Activated CD8-positive, alpha-beta memory T cell treated with anti-CD3 and anti-CD28 coated beads, Interleukin-2, amount 10 ng/mL, durations not matched to agents 7 days and 5 days (primary cell): ENCODE results near the gene OLIG2. TPM values are rescaled to one million over a fixed set of nuclear protein-coding genes. Genes with fewer than 3 reads are reported as not detected.

ENCODE experiments used
- ATAC-seq: fragments of 150-1000 bp; cut with Tn5 transposase; one replicate; pipeline ENCODE4 v1.10.0; 2021; ENCODE audit warnings: moderate library complexity
- CTCF ChIA-PET: fragments of 350-600 bp; sonication (Branson Sonifier 250); formaldehyde crosslinking; loops from one replicate; lab custom pipeline; 2021; ENCODE audit warnings: antibody characterized with exemption; lab: Charles Lee
- DNase-seq: peaks from one replicate; pipeline ENCODE4 v3.0.0-alpha.2; 2020
- H3K27ac Mint-ChIP-seq: one replicate; pipeline ENCODE4 v1.8.0; 2021; ENCODE audit warnings: mild to moderate bottlenecking, mixed read lengths
- H3K27me3 Mint-ChIP-seq: one replicate; pipeline ENCODE4 v1.8.0; 2021; ENCODE audit warnings: mixed read lengths
- H3K36me3 Mint-ChIP-seq: one replicate; pipeline ENCODE4 v1.8.0; 2021; ENCODE audit warnings: mild to moderate bottlenecking, mixed read lengths
- H3K4me1 Mint-ChIP-seq: one replicate; pipeline ENCODE4 v1.8.0; 2021; ENCODE audit warnings: mixed read lengths
- H3K4me3 Mint-ChIP-seq: one replicate; pipeline ENCODE4 v1.8.0; 2021; ENCODE audit warnings: mild to moderate bottlenecking, moderate library complexity, mixed read lengths
- H3K9me3 Mint-ChIP-seq: one replicate; pipeline ENCODE4 v1.8.0; 2022; ENCODE audit warnings: low read depth, mixed read lengths
- total RNA-seq, 2 experiments: library from RNA; stranded (reverse); gene quantifications; one replicate each; pipeline ENCODE4 v1.2.3, GENCODE V29; 2021

Gene OLIG2
- total RNA-seq, 2 experiments from 2014 or later, result not detected

DNA sequence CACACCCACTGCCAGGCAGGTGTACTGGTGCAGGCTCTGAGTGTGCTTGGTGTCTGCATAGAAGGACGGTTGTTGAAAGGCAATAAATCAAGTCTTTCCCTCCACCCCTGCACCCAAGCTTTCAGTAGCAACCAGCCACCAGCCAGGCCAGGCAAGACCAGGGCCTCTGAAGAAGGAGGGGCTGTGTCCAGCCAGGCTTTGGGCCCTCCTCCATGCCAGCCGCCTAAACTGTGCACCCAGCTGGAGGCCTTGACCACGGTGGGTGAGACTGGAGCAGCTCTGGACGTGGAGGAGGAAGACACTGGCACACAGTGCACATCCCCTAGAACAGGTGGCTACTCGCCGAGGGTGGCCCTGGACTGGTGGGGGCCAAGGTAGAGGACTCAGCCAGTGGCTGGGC lies 4.9 kb downstream of the OLIG2 start:
- Mint-ChIP-seq H3K36me3 (peaks cover 1% of the 10 kb centered on the region), H3K9me3 (no peaks in the 10 kb centered on the region), H3K4me3 (no peak overlapping the region), H3K4me1 (peaks cover 13% of the 10 kb centered on the region), H3K27ac (no peak overlapping the region), H3K27me3 (peaks cover 71% of the 10 kb centered on the region)
- DNase-seq (no peak), ATAC-seq (no peak)
- CTCF ChIA-PET, result interaction anchor here (1.4 kb wide), 1 partner anchor 9 kb away, joined by 4 read pairs; no protein-coding TSS in a partner anchor

DNA sequence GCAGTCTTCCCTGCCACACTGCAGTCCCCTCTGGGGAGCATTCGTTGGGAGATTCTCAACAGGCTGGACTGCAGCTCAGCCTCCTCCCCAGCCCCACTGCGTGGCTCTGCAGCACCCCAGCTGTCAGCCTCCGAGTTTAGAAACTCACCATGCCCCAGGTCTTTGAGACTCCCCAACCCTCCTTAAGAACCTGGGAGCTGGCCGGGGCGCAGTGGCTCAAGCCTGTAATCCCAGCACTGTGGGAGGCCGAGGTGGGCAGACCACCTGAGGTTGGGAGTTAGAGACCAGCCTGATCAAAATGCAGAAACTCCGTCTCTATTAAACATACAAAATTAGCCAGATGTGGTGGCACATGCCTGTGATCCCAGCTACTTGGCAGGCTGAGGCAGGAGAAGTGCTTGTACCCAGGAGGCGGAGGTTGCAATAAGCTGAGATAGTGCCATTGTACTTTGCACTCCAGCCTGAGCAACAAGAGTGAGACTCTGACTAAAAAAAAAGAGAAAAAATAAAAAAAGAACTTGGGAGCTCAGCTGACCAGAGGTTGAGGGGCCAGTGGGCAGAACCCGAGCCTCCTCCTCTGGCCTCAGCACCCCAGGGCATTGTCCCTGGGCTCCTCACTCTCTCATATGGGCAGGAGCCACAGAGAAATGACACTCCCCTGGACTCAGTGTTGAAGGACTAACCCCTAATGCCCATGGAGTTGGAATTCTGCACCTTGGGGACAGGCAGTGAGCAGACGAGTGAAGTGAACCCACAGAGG lies 5.6 kb downstream of the OLIG2 start:
- ATAC-seq (no peak), DNase-seq (no peak)
- H3K9me3 Mint-ChIP-seq, result no peaks in the 10 kb centered on the region
- peaks cover 1% of the 10 kb centered on the region for H3K36me3 Mint-ChIP-seq
- CTCF ChIA-PET, result no interaction called here
- H3K27ac Mint-ChIP-seq, result no peak overlapping the region
- peaks cover 64% of the 10 kb centered on the region for H3K27me3 Mint-ChIP-seq
- peaks cover 11% of the 10 kb centered on the region for H3K4me1 Mint-ChIP-seq
- no peak overlapping the region for H3K4me3 Mint-ChIP-seq

DNA sequence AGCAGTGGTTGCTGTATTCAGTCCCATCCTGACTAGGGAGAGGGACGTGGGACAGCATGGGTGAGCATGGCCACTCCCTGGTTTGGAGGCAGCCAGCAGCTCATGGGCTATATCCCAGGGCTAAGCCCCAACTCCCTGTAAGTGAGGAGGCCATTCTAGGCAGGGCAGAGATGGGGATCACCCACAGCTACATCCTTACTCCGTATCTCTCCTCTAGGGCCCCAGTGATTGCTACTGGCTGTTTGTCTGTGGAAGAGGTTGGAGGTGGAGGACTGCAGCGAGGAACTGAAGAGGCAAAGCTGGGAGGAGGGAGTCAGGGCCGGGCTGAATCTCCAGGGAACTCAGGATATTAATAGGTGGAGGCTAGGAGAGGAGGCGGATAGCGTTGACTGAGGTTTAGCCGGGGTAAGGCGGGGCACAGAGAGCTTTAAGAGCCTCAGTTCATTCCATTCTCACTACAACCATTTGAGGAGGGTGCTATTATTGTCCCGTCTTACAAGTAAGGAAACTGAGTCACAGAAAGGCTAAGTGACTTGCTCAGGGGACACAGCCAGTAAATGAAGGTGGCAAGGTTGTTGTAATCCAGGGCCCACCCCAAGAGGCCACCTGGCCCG lies 6.8 kb downstream of the OLIG2 start:
- Mint-ChIP-seq H3K4me3 (no peak overlapping the region), H3K27ac (no peak overlapping the region)
- CTCF ChIA-PET, result no interaction called here

DNA sequence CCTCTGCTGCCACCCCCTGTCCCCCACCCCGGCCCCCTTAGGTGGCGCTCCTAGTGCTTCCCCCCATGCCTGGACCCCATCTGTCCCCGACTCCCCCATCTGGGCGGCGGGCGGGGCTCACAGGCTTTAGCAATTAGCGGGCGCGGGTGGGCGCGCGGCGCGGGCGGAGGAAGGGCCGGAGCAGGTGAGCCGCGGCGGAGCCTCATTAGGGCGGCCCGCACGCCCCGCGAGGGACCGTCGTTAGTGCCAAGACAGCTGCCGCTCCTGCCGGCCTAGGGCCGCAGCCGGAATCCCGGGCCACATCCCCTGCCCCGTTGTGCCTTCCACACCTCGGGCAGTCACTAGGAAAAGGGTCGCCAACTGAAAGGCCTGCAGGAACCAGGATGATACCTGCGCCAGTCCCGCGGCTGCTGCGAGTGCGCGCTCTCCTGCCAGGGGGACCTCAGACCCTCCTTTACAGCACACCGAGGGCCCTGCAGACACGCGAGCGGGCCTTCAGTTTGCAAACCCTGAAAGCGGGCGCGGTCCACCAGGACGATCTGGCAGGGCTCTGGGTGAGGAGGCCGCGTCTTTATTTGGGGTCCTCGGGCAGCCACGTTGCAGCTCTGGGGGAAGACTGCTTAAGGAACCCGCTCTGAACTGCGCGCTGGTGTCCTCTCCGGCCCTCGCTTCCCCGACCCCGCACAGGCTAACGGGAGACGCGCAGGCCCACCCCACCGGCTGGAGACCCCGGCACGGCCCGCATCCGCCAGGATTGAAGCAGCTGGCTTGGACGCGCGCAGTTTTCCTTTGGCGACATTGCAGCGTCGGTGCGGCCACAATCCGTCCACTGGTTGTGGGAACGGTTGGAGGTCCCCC lies 7.6 kb downstream of the OLIG2 start:
- DNase-seq (no peak), ATAC-seq (no peak)
- peaks cover 53% of the 10 kb centered on the region for H3K27me3 Mint-ChIP-seq
- peaks cover 1% of the 10 kb centered on the region for H3K36me3 Mint-ChIP-seq
- no peak overlapping the region for H3K4me3 Mint-ChIP-seq
- H3K27ac Mint-ChIP-seq, result no peak overlapping the region
- H3K4me1 Mint-ChIP-seq, result peaks cover 20% of the 10 kb centered on the region
- no peaks in the 10 kb centered on the region for H3K9me3 Mint-ChIP-seq
- CTCF ChIA-PET, result no interaction called here

More for the DNA sequence above, 6.8 kb downstream of the OLIG2 start:
- DNase-seq (no peak), ATAC-seq (no peak)
- Mint-ChIP-seq H3K27me3 (peaks cover 55% of the 10 kb centered on the region), H3K36me3 (peaks cover 1% of the 10 kb centered on the region), H3K9me3 (no peaks in the 10 kb centered on the region), H3K4me1 (peaks cover 22% of the 10 kb centered on the region)

DNA sequence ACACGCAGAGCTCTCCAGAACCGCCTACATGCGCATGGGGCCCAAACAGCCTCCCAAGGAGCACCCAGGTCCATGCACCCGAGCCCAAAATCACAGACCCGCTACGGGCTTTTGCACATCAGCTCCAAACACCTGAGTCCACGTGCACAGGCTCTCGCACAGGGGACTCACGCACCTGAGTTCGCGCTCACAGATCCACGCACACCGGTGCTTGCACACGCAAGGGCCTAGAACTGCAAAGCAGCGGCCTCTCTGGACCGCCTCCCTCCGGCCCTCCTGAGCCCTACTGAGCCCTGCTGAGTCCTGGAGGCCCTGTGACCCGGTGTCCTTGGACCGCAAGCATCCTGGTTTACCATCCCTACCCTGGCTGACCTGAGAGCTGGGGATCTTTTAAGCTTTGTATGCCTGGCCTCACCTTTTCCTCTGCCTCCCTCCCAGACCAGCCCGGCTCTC lies 8.3 kb downstream of the OLIG2 start:
- H3K27me3 Mint-ChIP-seq, result peaks cover 50% of the 10 kb centered on the region
- no peaks in the 10 kb centered on the region for H3K9me3 Mint-ChIP-seq
- H3K36me3 Mint-ChIP-seq, result no peaks in the 10 kb centered on the region
- DNase-seq (no peak), ATAC-seq (no peak)
- H3K27ac Mint-ChIP-seq, result no peak overlapping the region
- CTCF ChIA-PET, result no interaction called here
- H3K4me1 Mint-ChIP-seq, result peaks cover 17% of the 10 kb centered on the region
- no peak overlapping the region for H3K4me3 Mint-ChIP-seq

DNA sequence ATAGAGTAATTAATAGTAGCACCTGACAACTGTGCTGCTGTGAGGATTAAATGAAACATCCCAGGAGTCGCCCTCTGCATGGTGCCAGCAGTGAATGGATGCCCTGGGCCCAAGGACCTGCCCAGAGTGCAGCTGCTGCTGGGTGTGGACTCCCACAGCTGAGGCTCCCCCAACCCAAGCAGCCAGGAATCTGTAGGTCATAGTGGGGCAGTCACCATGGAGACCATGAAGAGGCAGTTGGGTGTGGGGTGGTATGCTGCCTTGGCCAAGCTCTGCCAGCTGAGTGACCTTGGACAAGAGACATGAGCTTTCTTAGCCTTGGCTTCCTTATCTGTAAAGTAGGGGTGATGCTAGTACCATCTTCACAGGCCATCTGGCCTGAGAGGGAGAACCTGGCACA lies 9.4 kb downstream of the OLIG2 start:
- Mint-ChIP-seq H3K27me3 (peaks cover 42% of the 10 kb centered on the region), H3K27ac (no peak overlapping the region), H3K9me3 (no peaks in the 10 kb centered on the region), H3K36me3 (no peaks in the 10 kb centered on the region), H3K4me1 (peaks cover 16% of the 10 kb centered on the region), H3K4me3 (no peak overlapping the region)
- ATAC-seq (no peak), DNase-seq (no peak)
- CTCF ChIA-PET, result no interaction called here

DNA sequence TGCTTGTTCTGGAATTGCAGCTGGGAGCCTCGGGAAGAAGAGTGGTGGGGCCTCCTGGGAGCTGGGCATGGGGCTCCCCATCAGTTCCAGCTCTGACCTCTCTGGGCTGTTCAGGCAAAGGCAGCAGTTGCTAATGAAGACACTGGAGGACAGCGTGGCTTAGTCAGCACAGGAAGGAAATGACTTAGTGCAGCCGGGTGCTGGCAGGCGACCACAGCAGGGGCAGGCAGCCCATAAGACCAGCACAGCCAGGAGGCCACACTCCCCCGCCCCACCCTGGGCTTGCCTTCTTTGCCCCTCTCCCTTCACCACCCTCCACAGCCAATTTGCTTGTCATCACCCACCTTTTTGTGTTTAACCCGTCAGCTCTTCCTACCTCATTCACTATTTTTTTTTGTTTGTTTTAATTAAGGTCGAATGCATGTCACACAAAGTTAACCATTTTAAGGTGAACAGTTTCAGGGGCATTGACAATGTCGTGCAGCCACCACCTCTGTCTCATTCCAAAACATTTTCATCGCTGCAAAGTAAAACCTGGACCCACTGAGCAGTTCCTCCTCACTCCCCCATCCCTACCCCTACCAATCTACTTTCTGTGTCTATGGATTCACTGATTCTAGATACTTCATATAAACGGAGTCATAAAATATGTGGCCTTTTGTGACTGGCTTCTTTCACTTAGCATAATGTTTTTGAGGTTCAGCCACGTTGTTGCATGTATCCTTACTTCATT lies 10.9 kb downstream of the OLIG2 start:
- CTCF ChIA-PET, result interaction anchor here (1.1 kb wide), 1 partner anchor 96 kb away, joined by 4 read pairs; no protein-coding TSS in a partner anchor
- H3K4me3 Mint-ChIP-seq, result no peak overlapping the region

DNA sequence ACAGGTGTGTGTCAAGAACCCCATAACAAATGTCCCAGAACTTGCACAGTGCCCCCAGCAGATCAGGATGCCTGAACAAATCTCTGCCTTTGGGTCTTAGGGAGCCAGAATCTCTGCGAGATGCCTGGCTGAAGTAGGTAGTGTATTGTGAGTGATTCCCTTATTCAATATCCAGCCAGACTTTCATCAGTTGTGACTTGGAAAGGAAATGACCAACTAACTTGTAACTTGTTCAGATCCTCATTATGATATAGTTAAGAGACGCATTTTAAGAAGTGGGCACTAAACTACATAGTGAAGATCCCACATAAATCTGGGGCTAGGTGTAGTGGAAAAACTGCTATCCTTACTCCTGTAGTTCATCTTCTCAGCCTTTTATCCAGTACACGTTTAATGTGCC lies 11.8 kb downstream of the OLIG2 start:
- CTCF ChIA-PET, result interaction anchor here (1.4 to 1.5 kb wide), 2 partner anchors 36 to 90 kb away, joined by 3 read pairs; no protein-coding TSS in a partner anchor
- DNase-seq, result no peak
- H3K27ac Mint-ChIP-seq, result no peak overlapping the region
- peaks cover 30% of the 10 kb centered on the region for H3K27me3 Mint-ChIP-seq
- no peaks in the 10 kb centered on the region for H3K9me3 Mint-ChIP-seq
- no peak for ATAC-seq
- H3K4me3 Mint-ChIP-seq, result no peak overlapping the region
- H3K36me3 Mint-ChIP-seq, result no peaks in the 10 kb centered on the region
- peaks cover 16% of the 10 kb centered on the region for H3K4me1 Mint-ChIP-seq

More for the DNA sequence above, 10.9 kb downstream of the OLIG2 start:
- peak; percentile 77 for DNase-seq
- no peaks in the 10 kb centered on the region for H3K9me3 Mint-ChIP-seq
- ATAC-seq, result peak; percentile 93
- H3K27ac Mint-ChIP-seq, result peak overlapping the region; percentile 71
- no peaks in the 10 kb centered on the region for H3K36me3 Mint-ChIP-seq
- H3K27me3 Mint-ChIP-seq, result peaks cover 38% of the 10 kb centered on the region
- peaks cover 16% of the 10 kb centered on the region for H3K4me1 Mint-ChIP-seq

DNA sequence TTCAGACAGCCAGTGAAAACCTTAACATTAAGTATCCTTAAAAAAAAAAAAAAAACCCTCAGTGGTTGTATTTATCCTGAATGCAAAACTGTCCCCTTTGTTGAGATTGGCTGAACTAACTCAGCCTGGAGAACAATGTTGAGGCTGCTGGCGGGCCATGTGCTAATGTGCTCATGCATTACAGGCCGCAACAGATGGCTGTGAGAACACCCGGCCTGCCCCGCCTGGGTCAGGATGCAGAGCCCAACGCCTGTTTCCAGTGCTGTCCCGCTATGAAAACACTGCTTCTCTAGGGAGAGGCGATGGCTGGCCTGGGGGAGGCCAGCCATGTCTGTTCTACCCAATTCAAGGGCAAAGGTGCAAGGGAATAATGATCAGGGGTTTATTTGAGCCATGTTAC lies 13.8 kb downstream of the OLIG2 start:
- CTCF ChIA-PET, result no interaction called here
- Mint-ChIP-seq H3K27me3 (peaks cover 39% of the 10 kb centered on the region), H3K27ac (no peak overlapping the region), H3K4me3 (no peak overlapping the region), H3K4me1 (peaks cover 16% of the 10 kb centered on the region), H3K36me3 (no peaks in the 10 kb centered on the region), H3K9me3 (no peaks in the 10 kb centered on the region)
- ATAC-seq (no peak), DNase-seq (no peak)

DNA sequence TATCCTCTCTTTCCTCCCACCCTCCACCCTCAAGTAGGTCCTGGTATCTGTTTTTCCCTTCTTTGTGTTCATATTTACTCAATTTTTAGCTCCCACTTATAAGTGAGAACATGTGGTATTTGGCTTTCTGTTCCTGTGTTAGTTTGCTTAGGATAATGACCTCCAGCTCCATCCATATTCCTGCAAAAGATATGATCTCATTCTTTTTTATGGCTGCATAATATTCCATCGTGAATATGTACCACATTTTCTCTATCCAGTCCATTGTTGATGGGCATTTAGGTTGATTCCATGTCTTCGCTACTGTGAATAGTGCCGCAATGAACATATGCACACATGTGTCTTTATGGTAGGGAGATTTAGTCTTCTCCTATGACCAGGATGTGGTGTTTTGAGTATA lies 14.5 kb downstream of the OLIG2 start:
- H3K27me3 Mint-ChIP-seq, result peaks cover 42% of the 10 kb centered on the region
- H3K36me3 Mint-ChIP-seq, result no peaks in the 10 kb centered on the region
- no peaks in the 10 kb centered on the region for H3K9me3 Mint-ChIP-seq
- peaks cover 16% of the 10 kb centered on the region for H3K4me1 Mint-ChIP-seq
- DNase-seq (no peak), ATAC-seq (no peak)
- no peak overlapping the region for H3K4me3 Mint-ChIP-seq
- CTCF ChIA-PET, result no interaction called here
- H3K27ac Mint-ChIP-seq, result no peak overlapping the region

DNA sequence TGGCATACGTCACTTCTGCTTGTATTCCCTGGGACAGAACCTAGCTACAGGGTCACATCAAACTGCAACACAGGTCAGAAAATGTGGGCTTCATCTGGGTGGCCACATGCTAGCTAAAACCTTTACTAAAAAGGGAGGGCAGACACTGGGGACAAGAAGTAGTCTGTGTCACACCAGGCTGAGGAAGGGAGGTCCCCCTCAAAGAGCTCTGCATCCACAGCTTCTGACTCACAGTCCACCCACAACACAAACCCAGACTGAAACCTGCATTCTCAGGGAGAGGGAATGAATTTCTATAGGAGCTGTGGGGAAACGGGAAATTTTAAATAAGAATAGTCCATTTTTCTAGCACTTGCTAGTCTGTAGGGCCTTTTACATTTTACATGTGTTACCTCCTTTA lies 16.2 kb downstream of the OLIG2 start:
- Mint-ChIP-seq H3K9me3 (no peaks in the 10 kb centered on the region), H3K4me1 (peaks cover 5% of the 10 kb centered on the region), H3K4me3 (no peak overlapping the region), H3K27ac (no peak overlapping the region), H3K36me3 (no peaks in the 10 kb centered on the region), H3K27me3 (peaks cover 55% of the 10 kb centered on the region)
- CTCF ChIA-PET, result no interaction called here
- DNase-seq, result no peak
- ATAC-seq, result no peak

DNA sequence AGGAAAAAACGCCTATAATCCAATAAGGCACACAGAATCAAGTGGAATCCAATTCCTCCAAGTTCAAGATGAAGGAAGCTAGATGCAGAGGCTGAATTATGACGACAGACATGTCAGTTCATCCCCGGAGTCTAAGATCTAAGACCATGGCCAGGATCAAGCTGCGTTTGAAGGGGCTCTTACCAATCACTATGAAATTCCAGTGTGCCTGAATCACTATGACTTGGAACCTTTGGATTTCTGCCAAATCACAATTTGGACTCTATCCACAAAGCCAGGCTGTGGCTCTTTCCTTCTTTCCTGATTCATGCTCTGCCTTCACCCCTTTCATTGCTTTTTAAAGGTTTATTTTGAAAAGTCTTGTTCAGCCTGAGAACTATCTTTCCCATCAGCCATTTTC lies 17.1 kb downstream of the OLIG2 start:
- H3K27ac Mint-ChIP-seq, result no peak overlapping the region
- no peak for ATAC-seq
- no peaks in the 10 kb centered on the region for H3K9me3 Mint-ChIP-seq
- no peaks in the 10 kb centered on the region for H3K36me3 Mint-ChIP-seq
- no peak overlapping the region for H3K4me3 Mint-ChIP-seq
- CTCF ChIA-PET, result no interaction called here
- peaks cover 60% of the 10 kb centered on the region for H3K27me3 Mint-ChIP-seq
- no peak for DNase-seq
- no peaks in the 10 kb centered on the region for H3K4me1 Mint-ChIP-seq

DNA sequence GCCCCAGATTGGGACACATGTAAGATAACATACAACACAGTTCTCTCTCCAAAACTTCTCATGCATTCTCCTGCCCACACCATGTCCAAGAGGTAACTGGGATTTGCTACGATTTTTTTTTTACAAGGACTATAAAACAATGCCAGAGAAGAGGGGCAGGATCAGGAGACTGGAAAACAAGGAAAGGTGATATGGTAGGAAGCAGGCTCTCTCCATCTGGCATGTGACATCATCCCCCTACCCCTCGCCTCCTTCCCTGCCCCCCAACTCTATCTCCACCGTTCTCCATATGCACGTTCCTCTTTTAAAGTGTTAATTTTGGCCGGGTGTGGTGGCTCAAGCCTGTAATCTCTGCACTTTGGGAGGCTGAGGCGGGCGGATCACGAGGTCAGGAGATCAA lies 20.7 kb downstream of the OLIG2 start:
- ATAC-seq (no peak), DNase-seq (no peak)
- Mint-ChIP-seq H3K36me3 (no peaks in the 10 kb centered on the region), H3K27ac (no peak overlapping the region), H3K9me3 (no peaks in the 10 kb centered on the region), H3K27me3 (peaks cover 64% of the 10 kb centered on the region), H3K4me3 (no peak overlapping the region), H3K4me1 (peaks cover 2% of the 10 kb centered on the region)
- CTCF ChIA-PET, result no interaction called here
